SK-N-SH (cell line): ENCODE results near the gene PCP2.

Experiments
- EP300 ChIP-seq, 2 experiments: IDR thresholded peaks; 2 replicates each; pipeline versions ENCODE4 v1.4.0 to v1.6.1; 2012; ENCODE audit warnings: borderline replicate concordance in 1 of 2, low read depth in 1 of 2, low read length in 1 of 2
- PBX3 ChIP-seq: IDR thresholded peaks from 2 replicates; pipeline ENCODE4; 2012
- POLR2AphosphoS5 ChIP-seq: IDR thresholded peaks from 2 replicates; pipeline ENCODE4 v1.6.1; 2012; ENCODE audit warnings: low read depth, low read length
- RFX5 ChIP-seq: IDR thresholded peaks from 2 replicates; pipeline ENCODE4 v1.6.1; 2012; ENCODE audit warnings: mild to moderate bottlenecking, improper control_type of control experiment, low read length
- SMC3 ChIP-seq: IDR thresholded peaks from 2 replicates; pipeline ENCODE4 v1.6.1; 2012; ENCODE audit warnings: low read depth, low read length, improper control_type of control experiment
- TAF1 ChIP-seq: IDR thresholded peaks from 2 replicates; pipeline ENCODE4 v1.6.1; 2012; ENCODE audit warnings: low read depth, mild to moderate bottlenecking, low read length, moderate library complexity, borderline replicate concordance
- USF1 ChIP-seq: IDR thresholded peaks from 2 replicates; pipeline ENCODE4 v1.4.0; 2012; ENCODE audit warnings: low read depth, borderline replicate concordance
- TF ChIP-seq, protein P1 (sequence below): fragments of 200-600 bp; sonication (generic); IDR thresholded peaks from 2 replicates; pipeline ENCODE4 v1.6.1; 2017; ENCODE audit warnings: antibody characterized with exemption, mild to moderate bottlenecking, moderate library complexity
- TF ChIP-seq, protein P2 (sequence below): IDR thresholded peaks from 2 replicates; pipeline ENCODE4 v1.6.1; 2012; ENCODE audit warnings: mild to moderate bottlenecking, low read depth, low read length, moderate library complexity

DNA sequence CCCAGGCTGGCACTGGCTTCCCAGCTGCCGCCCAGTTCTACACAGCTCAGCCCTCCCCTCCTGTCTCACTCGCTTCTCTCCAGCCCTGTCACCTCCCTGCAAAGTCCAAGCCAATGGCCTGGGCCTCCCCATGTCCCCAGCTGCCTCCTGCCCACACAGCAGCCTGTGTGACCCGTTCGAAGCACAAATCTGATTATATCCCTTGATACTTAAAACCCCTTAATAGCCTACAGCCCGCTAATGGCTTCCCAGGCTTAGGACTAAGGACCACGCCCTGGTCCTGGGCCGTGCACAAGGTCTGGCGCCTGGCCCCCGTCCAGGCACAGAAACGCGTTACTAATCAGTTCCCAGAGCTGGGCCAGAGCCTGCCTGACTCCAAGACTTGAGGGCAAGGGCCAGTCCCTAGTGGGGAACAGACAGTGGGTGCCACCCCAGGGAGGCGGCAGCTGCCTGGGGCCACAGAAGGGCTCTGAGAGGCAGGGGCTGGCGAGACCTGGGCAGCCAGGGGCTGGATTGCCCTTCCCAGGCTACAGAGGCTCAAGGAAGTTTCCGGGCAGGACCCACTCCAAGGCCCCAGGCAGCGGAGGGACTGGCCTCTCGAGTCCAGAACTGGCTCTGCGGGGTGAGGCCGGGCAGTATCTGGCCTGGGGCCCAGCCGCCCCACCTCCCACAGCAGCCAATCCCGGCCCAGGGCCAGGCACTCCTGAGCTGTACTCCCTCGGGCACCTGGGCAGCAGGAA is 14.6 kb downstream of the PCP2 start:
- TF ChIP-seq TAF1 (no peak), PBX3 (no peak), RFX5 (no peak), SMC3 (no peak), POLR2AphosphoS5 (peak; percentile 4; the same call in 1 of the 2 replicates), USF1 (no peak), EP300 (IDR thresholded peaks at IDR 0.05; ENCODE audit: borderline replicate concordance in 1 of 2, low read depth in 1 of 2, low read length in 1 of 2) (peak in 1 of 2 experiments; percentile 51; a peak in 2 of 4 replicates)
- TF ChIP-seq, protein P1, sequence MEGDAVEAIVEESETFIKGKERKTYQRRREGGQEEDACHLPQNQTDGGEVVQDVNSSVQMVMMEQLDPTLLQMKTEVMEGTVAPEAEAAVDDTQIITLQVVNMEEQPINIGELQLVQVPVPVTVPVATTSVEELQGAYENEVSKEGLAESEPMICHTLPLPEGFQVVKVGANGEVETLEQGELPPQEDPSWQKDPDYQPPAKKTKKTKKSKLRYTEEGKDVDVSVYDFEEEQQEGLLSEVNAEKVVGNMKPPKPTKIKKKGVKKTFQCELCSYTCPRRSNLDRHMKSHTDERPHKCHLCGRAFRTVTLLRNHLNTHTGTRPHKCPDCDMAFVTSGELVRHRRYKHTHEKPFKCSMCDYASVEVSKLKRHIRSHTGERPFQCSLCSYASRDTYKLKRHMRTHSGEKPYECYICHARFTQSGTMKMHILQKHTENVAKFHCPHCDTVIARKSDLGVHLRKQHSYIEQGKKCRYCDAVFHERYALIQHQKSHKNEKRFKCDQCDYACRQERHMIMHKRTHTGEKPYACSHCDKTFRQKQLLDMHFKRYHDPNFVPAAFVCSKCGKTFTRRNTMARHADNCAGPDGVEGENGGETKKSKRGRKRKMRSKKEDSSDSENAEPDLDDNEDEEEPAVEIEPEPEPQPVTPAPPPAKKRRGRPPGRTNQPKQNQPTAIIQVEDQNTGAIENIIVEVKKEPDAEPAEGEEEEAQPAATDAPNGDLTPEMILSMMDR, result no peak
- TF ChIP-seq, protein P2, sequence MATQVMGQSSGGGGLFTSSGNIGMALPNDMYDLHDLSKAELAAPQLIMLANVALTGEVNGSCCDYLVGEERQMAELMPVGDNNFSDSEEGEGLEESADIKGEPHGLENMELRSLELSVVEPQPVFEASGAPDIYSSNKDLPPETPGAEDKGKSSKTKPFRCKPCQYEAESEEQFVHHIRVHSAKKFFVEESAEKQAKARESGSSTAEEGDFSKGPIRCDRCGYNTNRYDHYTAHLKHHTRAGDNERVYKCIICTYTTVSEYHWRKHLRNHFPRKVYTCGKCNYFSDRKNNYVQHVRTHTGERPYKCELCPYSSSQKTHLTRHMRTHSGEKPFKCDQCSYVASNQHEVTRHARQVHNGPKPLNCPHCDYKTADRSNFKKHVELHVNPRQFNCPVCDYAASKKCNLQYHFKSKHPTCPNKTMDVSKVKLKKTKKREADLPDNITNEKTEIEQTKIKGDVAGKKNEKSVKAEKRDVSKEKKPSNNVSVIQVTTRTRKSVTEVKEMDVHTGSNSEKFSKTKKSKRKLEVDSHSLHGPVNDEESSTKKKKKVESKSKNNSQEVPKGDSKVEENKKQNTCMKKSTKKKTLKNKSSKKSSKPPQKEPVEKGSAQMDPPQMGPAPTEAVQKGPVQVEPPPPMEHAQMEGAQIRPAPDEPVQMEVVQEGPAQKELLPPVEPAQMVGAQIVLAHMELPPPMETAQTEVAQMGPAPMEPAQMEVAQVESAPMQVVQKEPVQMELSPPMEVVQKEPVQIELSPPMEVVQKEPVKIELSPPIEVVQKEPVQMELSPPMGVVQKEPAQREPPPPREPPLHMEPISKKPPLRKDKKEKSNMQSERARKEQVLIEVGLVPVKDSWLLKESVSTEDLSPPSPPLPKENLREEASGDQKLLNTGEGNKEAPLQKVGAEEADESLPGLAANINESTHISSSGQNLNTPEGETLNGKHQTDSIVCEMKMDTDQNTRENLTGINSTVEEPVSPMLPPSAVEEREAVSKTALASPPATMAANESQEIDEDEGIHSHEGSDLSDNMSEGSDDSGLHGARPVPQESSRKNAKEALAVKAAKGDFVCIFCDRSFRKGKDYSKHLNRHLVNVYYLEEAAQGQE, result no peak
